GM12878 (cell line): ENCODE data around the gene ATCAY. TPM values are rescaled to one million over a fixed set of nuclear protein-coding genes. Genes with fewer than 3 reads are reported as not detected.

ENCODE experiments used
- ATAC-seq: fragments of 200-7000 bp; cut with Tn5 transposase; 3 replicates; pipeline ENCODE4 v1.9.1; 2020; ENCODE audit warnings: mild to moderate bottlenecking, moderate library complexity
- BruUV-seq: library from RNA; stranded (reverse); fragments of 400-500 nt; replicated peaks from 2 replicates; lab custom pipeline; 2021; lab: Mats Ljungman, UMichigan
- CTCF ChIA-PET: fragments of 300-600 bp; sonication (Branson Sonifier 250); formaldehyde crosslinking; extraction: SDS; loops from one replicate; lab custom pipeline; 2021; ENCODE audit warnings: inconsistent platforms; lab: Yijun Ruan, JAX
- POLR2A ChIA-PET: fragments of 350-600 bp; formaldehyde crosslinking; extraction: SDS; loops from one replicate; lab custom pipeline; 2021; ENCODE audit warnings: inconsistent platforms; lab: Charles Lee
- RAD21 ChIA-PET: fragments of 300-600 bp; sonication (Branson Sonifier 250); formaldehyde crosslinking; loops from one replicate; lab custom pipeline; 2023; ENCODE audit warnings: antibody characterized with exemption; ENCODE audit not compliant: unreplicated experiment; lab: Charles Lee
- SMC1A ChIA-PET: fragments of 300-600 bp; sonication (Branson Sonifier 250); formaldehyde crosslinking; loops from one replicate; lab custom pipeline; 2023; ENCODE audit not compliant: unreplicated experiment, uncharacterized antibody; lab: Charles Lee
- DNase-seq: peaks from one replicate; pipeline ENCODE4 v3.0.0-alpha.2; 2011; ENCODE audit warnings: low read depth, low spot score
- FAIRE-seq: peaks from 3 replicates; lab custom pipeline; 2011; peaks lifted over from hg19 to GRCh38; lab: Jason Lieb, UNC
- H2AFZ ChIP-seq: 2 replicates; pipeline ENCODE4 v1.6.0; 2011; ENCODE audit warnings: low read depth, low read length, control low read depth; ENCODE audit not compliant: control insufficient read depth
- H3K27ac ChIP-seq: 2 replicates; pipeline ENCODE4 v1.5.1; 2011; ENCODE audit warnings: control low read depth; ENCODE audit not compliant: control insufficient read depth, insufficient read depth
- H3K27me3 ChIP-seq, 2 experiments: replicated peaks in 1 of 2; 2 replicates each; pipeline versions ENCODE4 v1.6.0 to v1.6.1; 2011; ENCODE audit warnings: low read length in 1 of 2; ENCODE audit not compliant: control insufficient read depth in 2 of 2, insufficient read depth in 2 of 2
- H3K36me3 ChIP-seq, 2 experiments: 2 replicates each; pipeline ENCODE4 v1.5.1; 2011; ENCODE audit warnings: low read length in 1 of 2; ENCODE audit not compliant: control insufficient read depth in 2 of 2, insufficient read depth in 2 of 2
- H3K4me1 ChIP-seq: 2 replicates; pipeline ENCODE4 v1.6.1; 2011; ENCODE audit warnings: mild to moderate bottlenecking, low read length, moderate library complexity, mixed read lengths; ENCODE audit not compliant: control insufficient read depth, insufficient read depth
- H3K4me2 ChIP-seq: 2 replicates; pipeline ENCODE4 v1.6.0; 2011; ENCODE audit warnings: control low read depth; ENCODE audit not compliant: control insufficient read depth, insufficient read depth
- H3K4me3 ChIP-seq: fragments of 200-600 bp; sonication (generic); 2 replicates; pipeline ENCODE4 v1.5.1; 2016
- H3K79me2 ChIP-seq: 2 replicates; pipeline ENCODE4 v1.6.0; 2011; ENCODE audit warnings: low read length; ENCODE audit not compliant: control insufficient read depth, insufficient read depth
- H3K9ac ChIP-seq: 2 replicates; pipeline ENCODE4 v1.8.0; 2011; ENCODE audit warnings: low read length, control low read depth, mixed read lengths; ENCODE audit not compliant: control insufficient read depth, insufficient read depth
- H3K9me3 ChIP-seq: replicated peaks from 3 replicates; pipeline ENCODE4 v1.5.1; 2011; ENCODE audit warnings: mild to moderate bottlenecking, low read length; ENCODE audit not compliant: control insufficient read depth, insufficient read depth
- H4K20me1 ChIP-seq: 2 replicates; pipeline ENCODE4 v1.6.0; 2011; ENCODE audit not compliant: control insufficient read depth, insufficient read depth
- CHD2 ChIP-seq: IDR thresholded peaks from 2 replicates; pipeline ENCODE4 v1.6.1; 2011; ENCODE audit warnings: low read depth, low read length, improper control_type of control experiment, borderline replicate concordance
- CREB1 ChIP-seq: IDR thresholded peaks from 2 replicates; pipeline ENCODE4 v1.6.1; 2012; ENCODE audit warnings: low read depth, mild to moderate bottlenecking, inconsistent platforms
- MYC ChIP-seq: IDR thresholded peaks from 2 replicates; pipeline ENCODE4 v1.6.1; 2011; ENCODE audit warnings: mild to moderate bottlenecking, low read length, moderate library complexity, inconsistent platforms; ENCODE audit not compliant: insufficient read depth, insufficient replicate concordance, insufficient read length, severe bottlenecking
- PML ChIP-seq: IDR thresholded peaks from 2 replicates; pipeline ENCODE4 v1.6.1; 2012; ENCODE audit warnings: low read length, inconsistent platforms
- POU2F2 ChIP-seq: IDR thresholded peaks from 3 replicates; pipeline ENCODE4 v1.6.1; 2011; ENCODE audit warnings: low read depth, mild to moderate bottlenecking, low read length, borderline replicate concordance
- YBX1 ChIP-seq: fragments of 450-650 bp; IDR thresholded peaks from 2 replicates; pipeline ENCODE4 v1.6.1; 2016; ENCODE audit warnings: antibody characterized with exemption
- WGBS: methylation state at CpG from one replicate; pipeline ENCODE4 v1.1.6; 2016; ENCODE audit warnings: low lambda C conversion rate; ENCODE audit not compliant: insufficient replicate concordance, insufficient coverage; ENCODE audit errors: missing lambda C conversion rate; 5-methylcytosine and 5-hydroxymethylcytosine counted together
- in situ Hi-C: fragments of 300-500 bp; cut with MboI; formaldehyde crosslinking; loops from 9 replicates; pipeline ENCODE4 v1.14.3; 2018; ENCODE audit warnings: mixed read lengths
- intact Hi-C: fragments of 100-400 bp; cut with micrococcal nuclease; formaldehyde crosslinking; loops from one replicate; pipeline ENCODE4 v1.14.2; 2022; ENCODE audit not compliant: unreplicated experiment
- polyA plus RNA-seq, 11 experiments: library from polyadenylated mRNA; depleted of rRNA in 4 of 11; unstranded in 6 of 11; stranded (reverse) in 5 of 11; fragments of >200 nt; fragmentation: Nextera tagmentation in 4 of 11; fragmentation: Illumina TruSeq in 1 of 11; extraction: Ambion mirVana in 4 of 11; extraction: Trizol in 1 of 11; gene quantifications; 1 replicate in 1 of 11; 2 replicates in 10 of 11; pipeline versions ENCODE4 v1.2.1 to v1.2.3, GENCODE V29; 2011 to 2016; ENCODE audit warnings: inconsistent platforms in 2 of 11, missing spikeins in 2 of 11, low read depth in 1 of 11
- total RNA-seq, 4 experiments: library from RNA; depleted of rRNA in 3 of 4; stranded (reverse); fragments of >200 nt in 3 of 4; fragmentation: Illumina TruSeq in 1 of 4; extraction: Trizol in 1 of 4; gene quantifications; 2 replicates each; pipeline versions ENCODE4 v1.2.1 to v1.2.3, GENCODE V29; 2013 to 2021
- TF ChIP-seq, protein P1 (sequence below): fragments of 450-650 bp; formaldehyde crosslinking; IDR thresholded peaks from 2 replicates; pipeline ENCODE4 v1.4.0; 2020; ENCODE audit warnings: mild to moderate bottlenecking, moderate library complexity
- TF ChIP-seq, protein P2 (sequence below): fragments of 450-650 bp; formaldehyde crosslinking; IDR thresholded peaks from 2 replicates; pipeline ENCODE4 v1.4.0; 2022; ENCODE audit warnings: mild to moderate bottlenecking, moderate library complexity

The ATCAY gene
- total and polyA plus RNA-seq, 10 of the 15 experiments (the other 5 are each of a cell fraction or from before 2014, with no cell fraction given), result under 0.01 to 0.04 (median 0.02) TPM; not detected in 4

DNA sequence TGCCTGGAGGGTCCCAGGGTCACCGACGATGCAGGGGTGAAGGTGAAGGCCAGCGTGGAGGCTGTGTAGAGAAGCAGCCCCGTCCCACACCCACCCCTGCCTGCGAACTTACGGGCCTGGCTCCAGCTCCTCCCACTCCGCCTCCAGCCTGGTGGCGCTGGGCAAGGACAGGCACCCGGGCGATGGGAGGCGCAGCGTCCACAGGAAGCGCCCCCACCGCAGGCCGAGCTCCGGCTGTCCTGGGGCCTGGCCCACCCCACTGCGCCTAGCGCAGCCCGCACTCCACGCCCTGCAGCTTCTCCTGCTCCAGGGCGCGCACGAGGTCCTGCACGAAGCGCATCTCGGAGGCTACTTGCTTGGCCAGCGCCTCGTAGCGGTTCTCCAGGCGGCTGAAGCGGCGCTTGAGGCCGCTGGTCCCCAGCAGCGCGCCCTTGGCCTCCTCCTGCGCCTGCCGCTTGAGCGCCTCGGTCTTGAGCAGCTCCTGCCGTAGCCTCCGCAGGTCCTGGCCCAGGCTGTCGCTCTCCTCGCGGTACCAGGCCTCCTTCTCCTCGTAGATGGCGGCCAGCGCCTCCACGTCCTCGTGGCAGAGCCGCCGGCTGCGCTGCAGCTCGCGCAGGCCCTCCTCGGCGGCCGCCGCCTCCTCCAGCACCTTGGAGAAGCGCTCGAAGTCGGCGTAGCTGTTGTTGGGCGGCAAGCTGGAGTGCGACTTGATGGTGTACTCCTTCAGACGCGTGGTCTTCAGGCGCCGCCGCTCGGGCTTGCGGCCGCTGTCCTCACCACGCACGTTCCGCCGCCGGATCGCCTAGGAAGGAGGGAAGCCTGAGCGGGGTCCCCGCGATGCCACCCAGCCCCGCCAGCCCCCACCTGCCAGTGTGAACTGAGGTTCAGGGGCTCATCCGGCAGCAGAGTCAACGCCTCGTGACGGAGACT, 78.6 kb downstream of the ATCAY start (continued):
- no peak for TF ChIP-seq CHD2
- TF ChIP-seq, protein P1, sequence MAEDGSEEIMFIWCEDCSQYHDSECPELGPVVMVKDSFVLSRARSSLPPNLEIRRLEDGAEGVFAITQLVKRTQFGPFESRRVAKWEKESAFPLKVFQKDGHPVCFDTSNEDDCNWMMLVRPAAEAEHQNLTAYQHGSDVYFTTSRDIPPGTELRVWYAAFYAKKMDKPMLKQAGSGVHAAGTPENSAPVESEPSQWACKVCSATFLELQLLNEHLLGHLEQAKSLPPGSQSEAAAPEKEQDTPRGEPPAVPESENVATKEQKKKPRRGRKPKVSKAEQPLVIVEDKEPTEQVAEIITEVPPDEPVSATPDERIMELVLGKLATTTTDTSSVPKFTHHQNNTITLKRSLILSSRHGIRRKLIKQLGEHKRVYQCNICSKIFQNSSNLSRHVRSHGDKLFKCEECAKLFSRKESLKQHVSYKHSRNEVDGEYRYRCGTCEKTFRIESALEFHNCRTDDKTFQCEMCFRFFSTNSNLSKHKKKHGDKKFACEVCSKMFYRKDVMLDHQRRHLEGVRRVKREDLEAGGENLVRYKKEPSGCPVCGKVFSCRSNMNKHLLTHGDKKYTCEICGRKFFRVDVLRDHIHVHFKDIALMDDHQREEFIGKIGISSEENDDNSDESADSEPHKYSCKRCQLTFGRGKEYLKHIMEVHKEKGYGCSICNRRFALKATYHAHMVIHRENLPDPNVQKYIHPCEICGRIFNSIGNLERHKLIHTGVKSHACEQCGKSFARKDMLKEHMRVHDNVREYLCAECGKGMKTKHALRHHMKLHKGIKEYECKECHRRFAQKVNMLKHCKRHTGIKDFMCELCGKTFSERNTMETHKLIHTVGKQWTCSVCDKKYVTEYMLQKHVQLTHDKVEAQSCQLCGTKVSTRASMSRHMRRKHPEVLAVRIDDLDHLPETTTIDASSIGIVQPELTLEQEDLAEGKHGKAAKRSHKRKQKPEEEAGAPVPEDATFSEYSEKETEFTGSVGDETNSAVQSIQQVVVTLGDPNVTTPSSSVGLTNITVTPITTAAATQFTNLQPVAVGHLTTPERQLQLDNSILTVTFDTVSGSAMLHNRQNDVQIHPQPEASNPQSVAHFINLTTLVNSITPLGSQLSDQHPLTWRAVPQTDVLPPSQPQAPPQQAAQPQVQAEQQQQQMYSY (CRISPR knock-in tag), result no peak

DNA sequence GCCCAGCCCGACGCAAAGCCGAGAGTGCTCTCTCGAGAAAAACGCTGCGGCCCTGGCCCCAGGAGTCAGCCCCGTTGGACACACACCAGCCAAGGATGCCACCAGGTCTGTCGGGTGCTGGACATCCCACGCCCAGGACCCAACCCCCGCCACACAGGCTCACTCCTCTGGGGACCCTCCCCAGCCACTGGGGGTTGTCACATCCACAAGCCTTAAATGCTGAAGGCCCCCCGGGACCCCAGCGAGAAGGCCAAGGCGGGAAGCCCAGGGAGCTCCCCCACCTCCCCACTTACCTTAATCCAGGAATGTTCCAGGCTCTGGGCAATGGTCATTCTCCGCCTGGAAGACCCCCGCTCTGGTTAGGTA, 79.3 kb downstream of the ATCAY start:
- Histone ChIP-seq H3K36me3 (peaks cover 0 to 14% of the 10 kb centered on the region in 2 experiments; a peak in 3 of 4 replicates), H3K4me1 (no peaks in the 10 kb centered on the region), H4K20me1 (no peaks in the 10 kb centered on the region), H2AFZ (no peak overlapping the region), H3K9me3 (no peaks in the 10 kb centered on the region), H3K27ac (no peak overlapping the region), H3K79me2 (no peaks in the 10 kb centered on the region), H3K4me2 (no peak overlapping the region), H3K4me3 (no peak overlapping the region), H3K27me3 (no peaks in the 10 kb centered on the region), H3K9ac (no peak overlapping the region)
- ChIA-PET POLR2A (no interaction called here), RAD21 (no interaction called here), CTCF (no interaction called here), SMC1A (no interaction called here)
- no peak for DNase-seq
- no peak for ATAC-seq
- no peak for FAIRE-seq
- intact Hi-C loops, result no loop called here
- 95% methylated on average over 15 of the region's 15 CpGs for WGBS
- TF ChIP-seq YBX1 (no peak), CREB1 (no peak), MYC (no peak), POU2F2 (no peak), PML (no peak)
- TF ChIP-seq, protein P2, sequence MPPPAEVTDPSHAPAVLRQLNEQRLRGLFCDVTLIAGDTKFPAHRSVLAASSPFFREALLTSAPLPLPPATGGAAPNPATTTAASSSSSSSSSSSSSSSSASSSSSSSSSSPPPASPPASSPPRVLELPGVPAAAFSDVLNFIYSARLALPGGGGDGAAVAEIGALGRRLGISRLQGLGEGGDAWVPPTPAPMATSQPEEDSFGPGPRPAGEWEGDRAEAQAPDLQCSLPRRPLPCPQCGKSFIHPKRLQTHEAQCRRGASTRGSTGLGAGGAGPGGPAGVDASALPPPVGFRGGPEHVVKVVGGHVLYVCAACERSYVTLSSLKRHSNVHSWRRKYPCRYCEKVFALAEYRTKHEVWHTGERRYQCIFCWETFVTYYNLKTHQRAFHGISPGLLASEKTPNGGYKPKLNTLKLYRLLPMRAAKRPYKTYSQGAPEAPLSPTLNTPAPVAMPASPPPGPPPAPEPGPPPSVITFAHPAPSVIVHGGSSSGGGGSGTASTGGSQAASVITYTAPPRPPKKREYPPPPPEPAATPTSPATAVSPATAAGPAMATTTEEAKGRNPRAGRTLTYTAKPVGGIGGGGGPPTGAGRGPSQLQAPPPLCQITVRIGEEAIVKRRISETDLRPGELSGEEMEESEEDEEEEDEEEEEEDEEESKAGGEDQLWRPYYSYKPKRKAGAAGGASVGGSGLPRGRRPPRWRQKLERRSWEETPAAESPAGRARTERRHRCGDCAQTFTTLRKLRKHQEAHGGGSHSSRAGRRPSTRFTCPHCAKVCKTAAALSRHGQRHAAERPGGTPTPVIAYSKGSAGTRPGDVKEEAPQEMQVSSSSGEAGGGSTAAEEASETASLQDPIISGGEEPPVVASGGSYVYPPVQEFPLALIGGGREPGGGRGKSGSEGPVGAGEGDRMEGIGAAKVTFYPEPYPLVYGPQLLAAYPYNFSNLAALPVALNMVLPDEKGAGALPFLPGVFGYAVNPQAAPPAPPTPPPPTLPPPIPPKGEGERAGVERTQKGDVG (CRISPR knock-in tag), result no peak
- in situ Hi-C loops, result no loop called here
- no TSS peak for BruUV-seq
